NCI-H2227 treated with DMSO at 0.1 percent for 48 hours (cell line): Measurements from ENCODE around the gene DLGAP1.

Experiments
- DNase-seq: peaks from one replicate; lab custom pipeline; 2025; lab: John Stamatoyannopoulos, UW

The DLGAP1 gene

GRCh38 chr18:3898861-3899613, 556.1 kb downstream of the DLGAP1 start:
- no peak for DNase-seq

DNA sequence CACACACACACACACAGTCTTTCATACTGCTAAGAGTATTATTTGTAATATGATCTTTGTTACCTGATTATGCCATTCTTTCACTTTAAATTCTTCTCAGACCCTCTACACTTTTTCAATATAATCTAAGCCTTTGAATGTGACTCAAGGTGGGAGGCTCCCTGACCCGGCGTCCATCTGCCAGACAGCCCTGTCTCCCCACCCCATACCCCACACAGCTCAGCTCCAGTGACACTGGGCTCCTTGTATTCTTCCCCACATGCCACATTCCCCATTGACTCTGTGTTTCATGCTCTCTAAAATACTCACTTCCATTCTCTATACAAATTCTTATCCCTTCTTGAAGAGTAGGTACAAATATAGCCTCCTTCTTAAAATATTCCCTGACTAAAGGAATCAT, 563.0 kb downstream of the DLGAP1 start:
- DNase-seq = no peak

DNA sequence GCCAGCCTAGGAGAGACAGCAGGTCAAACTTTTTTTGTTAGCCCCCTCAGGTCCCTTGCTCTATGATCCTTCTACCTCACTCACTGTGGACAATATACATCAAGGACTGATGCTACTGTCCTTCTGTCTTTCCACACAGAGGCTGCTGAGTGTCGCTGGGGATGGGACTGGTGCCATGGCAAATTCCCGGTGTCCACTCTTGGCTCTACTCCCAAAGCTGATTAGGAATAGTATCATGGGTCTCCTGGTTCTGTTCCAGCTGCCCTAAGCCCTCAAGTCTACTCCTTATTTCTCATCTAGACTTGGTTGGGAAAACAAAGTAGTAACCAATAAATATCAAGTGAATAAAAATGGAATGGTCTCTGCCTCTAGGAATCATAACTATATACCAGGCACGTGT, 563.9 kb downstream of the DLGAP1 start:
- no peak for DNase-seq

DNA sequence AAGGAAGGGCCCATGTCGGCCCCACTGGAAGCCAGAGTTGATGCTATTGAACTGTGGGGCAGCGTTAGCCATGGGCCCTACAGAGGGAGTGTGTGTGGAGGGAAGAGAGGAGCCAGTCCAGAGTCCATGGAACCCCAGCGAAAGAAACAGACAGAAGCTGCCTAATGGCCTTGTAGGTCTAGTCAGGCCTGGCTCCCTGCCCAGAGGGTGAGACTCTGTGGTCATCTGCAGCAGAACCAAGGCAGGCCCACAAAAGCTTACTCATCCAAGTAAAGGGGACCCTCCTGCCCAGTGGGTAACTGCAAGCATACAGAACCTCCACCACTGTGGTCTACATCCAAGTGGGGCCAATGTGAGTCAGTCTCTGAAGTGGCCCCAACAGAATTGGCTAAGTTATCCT, 565.3 kb downstream of the DLGAP1 start:
- no peak for DNase-seq

- no peak for DNase-seq
These were observed 566.0 kb downstream of the DLGAP1 start for GRCh38 chr18:3889121-3889520.

- no peak for DNase-seq
These were observed 568.4 kb downstream of the DLGAP1 start for GRCh38 chr18:3886575-3887322.

GRCh38 chr18:3885209-3885792, 569.8 kb downstream of the DLGAP1 start:
- DNase-seq = no peak

GRCh38 chr18:3879836-3880120, 575.3 kb downstream of the DLGAP1 start:
- DNase-seq = no peak

- DNase-seq = no peak
These were observed 575.8 kb downstream of the DLGAP1 start for GRCh38 chr18:3879114-3879835.

DNA sequence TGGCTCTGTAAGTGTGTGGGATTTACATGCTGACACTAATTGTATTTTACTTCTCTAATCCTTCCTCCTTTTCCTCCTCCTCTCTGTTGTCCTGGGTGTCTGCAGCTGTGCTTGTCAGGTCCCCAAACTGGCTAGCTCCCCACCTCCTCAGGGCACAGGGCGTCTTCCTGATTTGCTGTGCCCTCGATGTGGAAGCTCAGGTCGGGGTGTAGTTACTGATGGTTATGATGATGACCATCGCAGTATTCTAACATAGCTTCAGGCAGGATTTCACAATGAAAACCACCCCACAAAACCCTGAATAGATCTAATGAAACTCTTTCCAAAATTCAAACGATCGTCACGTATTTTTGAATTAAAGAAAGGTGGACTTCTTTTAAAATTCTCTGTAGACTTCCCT, 576.7 kb downstream of the DLGAP1 start:
- no peak for DNase-seq

DNA sequence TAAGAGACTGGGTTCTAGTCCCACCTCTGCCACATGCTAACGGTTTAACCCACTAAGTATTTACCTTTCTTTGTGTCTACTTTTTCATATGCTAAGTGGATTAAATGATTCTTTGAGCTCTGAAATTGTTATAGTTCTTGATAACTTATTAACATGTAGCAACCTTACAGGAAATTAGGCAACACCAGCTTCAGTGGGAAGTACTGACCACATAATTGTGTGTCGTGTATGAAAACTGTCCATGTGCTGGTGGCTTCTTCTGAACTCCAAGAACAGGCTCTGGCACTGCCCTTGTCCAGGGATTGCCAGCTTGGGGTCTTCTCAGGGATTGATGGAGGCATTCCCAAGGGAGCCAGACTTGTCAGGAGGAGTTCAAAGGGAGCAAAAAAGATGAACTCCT, 577.4 kb downstream of the DLGAP1 start:
- DNase-seq = no peak

DNA sequence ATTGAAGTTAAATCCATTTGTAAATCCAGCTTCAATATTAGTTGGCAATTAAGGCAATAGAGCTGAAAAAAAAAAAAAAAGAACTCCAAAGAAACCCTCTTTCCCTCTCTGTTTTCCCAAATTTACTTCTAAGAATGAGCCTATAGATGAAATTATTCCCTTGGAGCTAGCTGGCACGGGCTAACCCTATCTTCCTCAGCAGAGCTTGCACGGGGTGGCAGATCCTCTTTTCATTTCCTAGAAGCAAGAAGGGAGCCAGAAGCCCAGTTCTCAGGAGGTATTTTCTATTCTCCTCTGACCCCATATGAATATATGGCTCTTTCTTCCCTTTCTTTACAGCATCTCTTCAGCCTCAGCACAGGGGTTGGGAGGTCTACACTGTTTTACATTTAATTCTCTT, 579.1 kb downstream of the DLGAP1 start:
- no peak for DNase-seq

DNA sequence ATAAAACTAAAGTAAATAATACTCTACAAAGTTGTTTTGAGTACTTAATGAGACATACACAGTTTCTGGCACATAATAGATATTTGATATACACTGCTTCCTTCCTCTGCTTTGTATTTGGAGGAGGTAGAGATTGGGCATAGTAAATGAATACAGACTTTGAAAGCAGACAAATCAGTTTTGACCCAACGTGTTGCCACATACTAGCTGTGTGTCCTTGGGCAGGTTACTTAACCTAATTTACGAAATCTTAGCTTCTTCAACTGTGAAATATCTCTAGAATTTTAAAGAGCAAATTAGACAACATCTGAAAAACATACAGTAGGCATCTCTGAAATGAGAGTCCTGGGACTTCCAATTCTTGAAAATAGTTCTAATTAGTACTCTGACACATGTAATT, 579.7 kb downstream of the DLGAP1 start:
- DNase-seq = no peak

GRCh38 chr18:3874581-3874980, 580.5 kb downstream of the DLGAP1 start:
- no peak for DNase-seq

DNA sequence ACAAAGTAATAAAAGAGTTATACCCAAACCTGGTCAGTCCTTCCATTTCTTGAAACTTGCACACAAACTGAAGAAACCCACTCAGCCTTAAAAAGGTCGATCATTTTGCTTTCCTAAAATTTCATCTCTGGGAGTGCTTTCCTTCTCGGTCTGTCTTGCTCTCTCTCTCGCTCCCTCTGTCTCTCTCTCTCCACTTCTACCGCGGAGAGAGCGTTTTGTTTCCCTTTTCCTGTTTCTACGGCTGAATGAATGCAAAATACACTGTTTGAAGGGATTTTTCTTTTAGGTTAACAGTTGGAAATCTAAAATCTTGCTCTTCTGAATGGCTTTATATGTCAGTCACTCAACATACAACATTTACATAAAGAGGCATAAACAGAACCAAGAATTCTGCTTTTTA, 581.0 kb downstream of the DLGAP1 start:
- DNase-seq = no peak

DNA sequence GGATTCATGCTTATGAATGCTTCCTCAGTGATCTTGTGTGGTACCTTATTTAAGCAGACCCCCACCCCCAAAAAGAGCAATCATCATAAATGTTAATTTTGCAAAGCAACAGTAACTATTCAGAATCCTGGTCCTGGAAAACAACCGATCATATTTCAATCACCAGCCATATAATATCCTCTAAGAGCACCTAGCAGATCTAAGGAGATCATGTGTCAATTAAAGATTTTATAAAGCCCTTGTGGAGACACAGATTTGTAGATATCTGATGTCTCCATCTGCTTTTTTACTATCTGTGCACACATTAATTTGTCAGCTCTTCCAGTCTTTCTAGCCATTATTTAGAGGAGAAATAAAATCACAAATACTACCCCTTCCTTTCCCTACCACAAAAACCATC, 581.4 kb downstream of the DLGAP1 start:
- no peak for DNase-seq

GRCh38 chr18:3873211-3873610, 581.9 kb downstream of the DLGAP1 start:
- no peak for DNase-seq

DNA sequence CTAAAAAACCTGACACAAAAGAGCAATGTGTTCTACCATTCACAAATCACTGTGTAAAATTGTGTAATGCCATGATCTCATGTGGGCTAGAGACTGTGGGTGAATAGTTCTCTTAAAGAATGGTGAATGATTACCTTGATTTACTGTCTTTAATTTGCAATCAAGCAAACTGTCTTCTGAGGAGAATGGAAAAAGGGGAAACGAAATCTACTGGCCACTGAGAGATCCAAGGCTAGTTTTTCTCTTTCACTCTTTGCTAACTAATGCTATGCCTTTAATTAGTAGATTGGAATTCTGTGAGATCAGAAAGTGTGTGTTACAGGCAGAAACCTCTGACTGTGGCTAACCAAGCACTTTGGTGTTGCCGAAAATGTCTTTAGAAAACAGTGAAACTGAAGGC, 582.5 kb downstream of the DLGAP1 start:
- no peak for DNase-seq

DNA sequence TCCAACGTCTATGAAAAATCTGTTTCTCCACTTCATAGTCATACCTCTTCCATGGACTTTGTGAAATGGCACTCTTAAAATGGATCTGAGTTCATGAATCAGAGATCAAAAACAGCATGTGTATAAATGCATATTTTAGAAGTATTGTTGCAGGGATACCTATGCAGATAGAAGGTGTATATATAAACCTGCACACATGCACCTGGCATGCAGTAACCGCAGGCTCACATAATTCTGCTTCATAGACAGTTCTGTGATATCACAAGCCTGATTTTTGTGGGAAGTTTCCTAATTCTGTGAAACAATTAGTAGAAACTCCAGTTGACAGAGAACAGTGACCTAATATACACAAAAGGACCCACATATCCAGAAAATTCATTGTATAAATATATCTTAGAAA, 583.4 kb downstream of the DLGAP1 start:
- DNase-seq = no peak

GRCh38 chr18:3870914-3871313, 584.2 kb downstream of the DLGAP1 start:
- DNase-seq = no peak

DNA sequence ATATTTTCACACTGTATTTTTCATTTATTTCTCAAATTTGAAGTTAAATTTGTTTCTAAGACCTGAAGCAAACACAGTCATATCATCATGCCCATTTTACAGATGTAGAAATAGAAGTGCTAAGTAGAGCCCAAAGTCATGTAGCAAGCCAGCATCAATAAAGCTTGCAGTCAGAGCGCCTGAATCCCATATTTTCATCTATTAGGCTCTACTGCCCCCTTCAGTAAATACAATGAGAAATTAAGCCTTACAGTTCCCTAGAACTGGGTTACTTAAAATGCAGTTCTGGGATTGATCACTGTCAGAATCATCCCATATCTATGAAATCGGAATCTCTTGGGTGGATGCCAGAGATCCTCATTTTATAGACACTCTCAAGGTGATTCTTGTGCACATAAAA, 585.3 kb downstream of the DLGAP1 start:
- DNase-seq = no peak

- no peak for DNase-seq
These were observed 587.2 kb downstream of the DLGAP1 start for GRCh38 chr18:3867864-3868311.

GRCh38 chr18:3867236-3867635, 587.9 kb downstream of the DLGAP1 start:
- DNase-seq = no peak
